ENCODE measurements around the gene ROGDI.
"Not testable (repeated sequence)": the region's sequence is repeated elsewhere in the genome, so short reads cannot be mapped to it uniquely, and the experiment has no call there.

Gene ROGDI

DNA sequence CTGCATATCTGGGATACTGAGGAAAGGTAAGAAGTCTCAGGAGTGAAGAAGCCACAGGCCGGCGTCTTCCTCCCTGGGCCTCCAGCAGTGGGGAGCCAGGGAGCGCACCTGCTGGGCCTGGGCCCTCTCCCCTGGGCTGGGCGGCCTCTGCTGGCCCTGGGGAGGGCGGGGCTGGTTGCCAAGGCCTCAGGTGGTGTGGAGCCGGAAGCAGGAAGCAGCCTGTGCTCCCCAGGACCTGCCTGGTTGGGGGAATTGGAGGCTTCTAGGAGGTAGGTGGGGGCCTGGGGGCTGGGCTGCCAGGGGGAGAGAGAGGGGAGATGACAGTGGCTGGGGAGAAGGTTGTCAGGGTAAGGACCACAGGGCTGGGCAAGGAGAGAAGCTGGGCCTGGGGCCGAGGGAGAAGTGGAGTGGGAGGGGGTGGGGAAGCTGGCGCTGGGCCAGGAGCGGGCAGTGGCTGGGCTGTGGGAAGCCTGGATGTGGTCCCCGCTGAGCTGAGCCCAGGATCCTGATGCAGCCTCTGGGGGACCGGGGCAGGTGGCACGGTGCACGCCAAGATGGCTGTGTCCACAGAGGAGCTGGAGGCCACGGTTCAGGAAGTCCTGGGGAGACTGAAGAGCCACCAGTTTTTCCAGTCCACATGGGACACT, 7.1 kb downstream of the ROGDI start, which contains the start of gene SMIM22:
Gene SMIM22, plus strand, starts transcription at position 189 of the 647 bp plus-strand sequence. Its CDS starts 366 bp downstream, at position 555.
- no peak for DNase-seq (ENCODE audit: insufficient read length, low spot score)
- no peak for FAIRE-seq

DNA sequence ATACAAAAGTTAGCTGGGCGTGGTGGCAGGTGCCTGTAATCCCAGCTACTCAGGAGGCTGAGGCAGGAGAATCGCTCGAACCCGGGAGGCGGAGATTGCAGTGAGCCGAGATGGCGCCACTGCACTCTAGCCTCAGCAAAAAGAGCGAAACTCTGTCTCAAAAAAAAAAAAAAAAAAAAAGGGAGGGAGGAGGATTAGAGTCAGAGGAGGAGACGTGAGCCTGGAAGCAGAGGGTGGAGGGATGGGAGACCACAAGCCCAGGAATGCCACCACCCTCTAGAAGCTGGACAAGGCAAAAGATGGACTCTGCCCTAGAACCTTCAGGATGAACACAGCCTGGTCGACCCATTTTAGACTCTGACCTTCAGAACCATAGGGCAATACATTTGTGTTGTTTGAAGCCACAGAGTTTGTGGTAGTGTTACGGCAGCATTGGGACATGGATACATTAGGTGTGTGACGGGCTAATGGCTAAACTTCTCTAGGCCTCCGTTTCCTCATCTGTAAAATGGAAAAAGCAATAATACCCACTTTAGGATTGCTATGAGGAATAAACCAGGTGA, 9.4 kb downstream of the ROGDI start:
- DNase-seq (ENCODE audit: insufficient read length, low spot score) (no peak), FAIRE-seq (no peak)

DNA sequence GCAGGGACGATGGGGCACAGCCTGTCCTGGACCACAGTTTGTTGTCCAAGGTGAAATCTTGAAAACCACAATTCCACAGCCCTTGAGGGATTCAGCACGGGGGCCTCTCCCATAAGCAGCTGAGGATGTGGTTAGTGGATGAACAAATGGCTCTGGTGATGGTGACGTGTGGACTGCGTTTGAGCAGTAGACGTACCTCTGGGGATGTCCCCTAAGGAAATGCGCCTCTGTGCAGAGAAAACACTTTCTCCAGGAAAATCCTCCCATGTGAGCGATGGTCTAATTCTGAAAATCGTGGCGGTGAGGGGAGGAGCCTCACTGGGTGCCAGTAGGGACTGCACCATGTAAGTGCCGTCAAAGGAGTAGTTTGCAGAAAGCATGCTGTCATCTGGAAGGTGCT, 11.6 kb downstream of the ROGDI start:
- FAIRE-seq (no peak), DNase-seq (ENCODE audit: insufficient read length, low spot score) (no peak)

GRCh38 chr16:4790261-4790660, 12.2 kb downstream of the ROGDI start:
- FAIRE-seq (no peak), DNase-seq (ENCODE audit: insufficient read length, low spot score) (no peak)

- DNase-seq (ENCODE audit: insufficient read length, low spot score) (no peak), FAIRE-seq (no peak)
These were observed 13.5 kb downstream of the ROGDI start for GRCh38 chr16:4788910-4789309.

DNA sequence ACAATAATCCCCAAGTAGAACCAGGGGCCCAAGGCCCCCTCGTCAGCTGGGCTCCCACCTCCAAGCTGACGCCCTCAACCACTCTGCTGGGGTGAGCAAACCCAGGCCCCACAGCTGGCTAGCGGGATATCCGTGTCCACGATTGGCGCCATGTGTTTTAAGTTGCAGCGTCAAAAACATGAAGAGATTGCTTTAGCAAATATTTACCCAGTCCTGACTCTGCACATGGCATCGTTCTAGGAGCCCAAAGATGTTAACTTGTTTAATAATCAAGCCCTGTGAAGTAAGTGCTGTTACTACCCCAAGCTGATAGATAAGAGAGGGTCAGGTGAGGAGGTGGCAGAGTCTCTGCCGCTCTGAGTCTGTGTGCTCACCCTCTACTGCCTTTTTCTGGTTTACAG, 13.9 kb downstream of the ROGDI start:
- DNase-seq (ENCODE audit: insufficient read length, low spot score): no peak
- FAIRE-seq: no peak

GRCh38 chr16:4787627-4788482, 14.6 kb downstream of the ROGDI start, which contains the start of gene SEPTIN12:
Gene SEPTIN12, minus strand, starts transcription at chr16:4788345. Its CDS starts 700 bp downstream, at chr16:4787645.
- no peak for FAIRE-seq
- no peak for DNase-seq (ENCODE audit: insufficient read length, low spot score)

DNA sequence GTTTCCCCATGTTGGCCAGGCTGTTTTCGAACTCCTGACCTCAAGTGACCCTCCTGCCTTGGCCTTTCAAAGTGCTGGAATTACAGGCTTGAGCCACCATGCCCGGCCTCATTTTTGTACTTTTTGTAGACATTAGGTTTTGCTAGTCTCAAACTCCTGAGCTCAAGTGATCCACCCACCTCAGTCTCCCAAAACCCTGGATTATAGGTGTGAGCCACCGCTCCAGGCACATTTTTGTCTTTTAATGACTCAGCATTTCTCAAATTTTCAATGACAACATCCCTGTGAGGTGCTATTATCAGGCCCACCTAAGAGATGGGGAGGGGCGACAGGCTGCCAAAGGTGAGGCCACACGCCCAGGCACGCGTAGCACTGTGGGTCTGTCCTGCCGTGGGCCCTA, 15.4 kb downstream of the ROGDI start:
- no peak for FAIRE-seq
- DNase-seq (ENCODE audit: insufficient read length, low spot score): no peak

DNA sequence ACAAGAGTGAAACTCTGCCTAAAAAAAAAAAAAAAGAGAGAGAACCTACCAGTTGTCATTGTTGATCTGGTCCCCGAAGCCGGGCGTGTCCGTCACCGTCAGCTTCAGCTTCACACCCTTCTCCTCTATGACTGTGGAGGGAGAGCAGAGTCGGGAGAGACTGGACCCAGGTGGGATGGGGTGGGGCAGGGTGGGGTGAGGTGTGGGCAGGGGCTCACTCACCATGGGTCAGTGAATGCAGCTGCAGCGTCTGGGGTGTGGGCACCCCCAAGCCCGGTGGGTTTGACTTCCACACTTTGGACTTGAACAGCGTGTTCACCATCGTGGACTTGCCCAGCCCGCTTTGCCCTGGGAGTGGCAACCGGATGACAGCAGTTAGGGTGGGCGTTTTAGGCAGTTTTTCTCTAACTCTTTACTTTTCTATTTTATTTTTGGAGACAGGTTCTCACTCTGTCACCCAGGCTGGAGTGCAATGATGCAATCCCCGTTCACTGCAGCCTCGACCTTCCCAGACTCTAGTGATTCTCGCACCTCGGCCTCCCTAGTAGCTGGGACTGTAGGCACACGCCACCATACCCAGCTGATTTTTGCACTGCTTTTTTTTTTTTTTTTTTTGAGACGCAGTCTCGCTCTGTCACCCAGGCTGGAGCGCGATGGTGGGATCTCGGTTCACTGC, 16.5 kb downstream of the ROGDI start:
- DNase-seq (ENCODE audit: insufficient read length, low spot score): no peak
- no peak for FAIRE-seq

DNA sequence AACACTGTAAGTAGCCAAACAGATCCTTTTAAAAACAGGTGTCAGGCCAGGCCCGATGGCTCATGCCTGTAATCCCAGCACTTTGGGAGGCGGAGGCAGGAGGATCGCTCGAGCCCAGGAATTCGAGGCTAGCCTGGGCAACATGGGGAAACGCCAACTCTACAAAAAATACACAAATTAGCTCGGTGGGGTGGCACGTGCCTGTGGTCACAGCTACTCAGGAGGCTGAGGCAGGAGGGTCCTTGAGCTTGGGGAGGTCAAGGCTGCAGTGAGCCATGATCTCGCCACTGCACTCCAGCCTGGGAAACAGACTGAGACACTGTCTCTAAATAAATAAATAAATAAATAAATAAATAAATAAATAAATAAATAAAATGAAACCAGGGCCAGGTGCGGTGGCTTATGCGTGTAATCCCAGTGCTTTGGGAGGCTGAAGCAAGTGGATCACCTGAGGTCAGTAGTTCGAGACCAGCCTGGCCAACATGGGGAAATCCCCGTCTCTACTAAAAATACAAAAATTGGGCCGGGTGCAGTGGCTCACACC, 17.9 kb downstream of the ROGDI start:
- not testable (repeated sequence) for FAIRE-seq; DNase-seq (ENCODE audit: insufficient read length, low spot score)

DNA sequence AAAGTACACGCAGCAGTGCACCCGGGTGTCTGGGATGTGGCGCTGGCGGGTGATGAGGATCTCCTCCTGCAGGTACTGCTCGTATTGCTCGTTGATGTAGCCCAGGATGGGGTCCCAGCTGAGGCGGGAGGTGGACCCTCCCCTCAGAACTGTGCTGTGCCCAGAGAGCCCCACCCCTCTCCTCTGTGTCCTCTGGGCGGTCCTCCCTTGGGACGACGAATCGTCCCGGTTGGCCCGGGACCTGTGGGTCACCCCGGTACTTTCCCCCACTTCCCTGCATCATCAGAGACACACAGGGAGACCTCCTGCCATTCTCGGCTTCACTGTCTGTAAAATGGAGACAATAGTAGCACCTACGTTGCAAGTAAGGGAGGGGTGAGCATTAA, 18.5 kb downstream of the ROGDI start:
- no peak for FAIRE-seq
- no peak for DNase-seq (ENCODE audit: insufficient read length, low spot score)

GRCh38 chr16:4783251-4783950, 19.0 kb downstream of the ROGDI start:
- DNase-seq (ENCODE audit: insufficient read length, low spot score): no peak
- no peak for FAIRE-seq

DNA sequence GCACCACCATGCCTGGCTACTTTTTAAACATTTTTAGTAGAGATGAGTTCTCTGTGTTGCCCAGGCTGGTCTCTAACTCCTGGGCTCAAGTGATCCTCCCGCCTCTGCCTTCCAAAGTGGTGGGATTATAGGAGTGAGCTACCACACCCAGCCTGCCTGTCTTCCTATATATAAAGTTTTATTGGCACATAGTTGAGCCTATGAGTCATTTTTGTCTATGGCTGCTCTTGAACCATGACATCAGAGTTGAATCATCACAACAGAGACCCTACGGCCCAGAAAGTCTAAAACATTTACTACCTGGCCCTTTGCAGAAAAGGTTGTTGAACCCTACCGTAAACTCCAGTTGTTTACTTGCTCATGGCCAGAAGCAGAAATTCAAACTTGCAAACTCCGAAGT, 22.2 kb downstream of the ROGDI start:
- no peak for FAIRE-seq
- DNase-seq (ENCODE audit: insufficient read length, low spot score): no peak

DNA sequence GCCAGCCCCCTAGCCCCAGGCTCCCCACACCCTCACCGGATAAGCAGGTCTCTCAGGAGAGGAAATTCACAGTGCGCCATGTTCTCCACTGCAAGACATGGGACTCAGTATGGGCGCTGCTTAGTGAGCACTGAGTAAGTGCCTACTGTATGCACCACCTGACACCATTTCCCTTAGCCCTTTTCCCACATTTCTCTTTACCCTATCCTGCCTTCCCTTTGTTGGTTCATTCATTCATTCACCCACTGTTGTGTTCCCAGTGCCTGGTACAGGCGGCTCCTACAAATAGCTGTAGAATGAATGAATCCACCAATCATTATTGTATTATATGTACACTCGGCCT, 24.4 kb downstream of the ROGDI start:
- FAIRE-seq: no peak

DNA sequence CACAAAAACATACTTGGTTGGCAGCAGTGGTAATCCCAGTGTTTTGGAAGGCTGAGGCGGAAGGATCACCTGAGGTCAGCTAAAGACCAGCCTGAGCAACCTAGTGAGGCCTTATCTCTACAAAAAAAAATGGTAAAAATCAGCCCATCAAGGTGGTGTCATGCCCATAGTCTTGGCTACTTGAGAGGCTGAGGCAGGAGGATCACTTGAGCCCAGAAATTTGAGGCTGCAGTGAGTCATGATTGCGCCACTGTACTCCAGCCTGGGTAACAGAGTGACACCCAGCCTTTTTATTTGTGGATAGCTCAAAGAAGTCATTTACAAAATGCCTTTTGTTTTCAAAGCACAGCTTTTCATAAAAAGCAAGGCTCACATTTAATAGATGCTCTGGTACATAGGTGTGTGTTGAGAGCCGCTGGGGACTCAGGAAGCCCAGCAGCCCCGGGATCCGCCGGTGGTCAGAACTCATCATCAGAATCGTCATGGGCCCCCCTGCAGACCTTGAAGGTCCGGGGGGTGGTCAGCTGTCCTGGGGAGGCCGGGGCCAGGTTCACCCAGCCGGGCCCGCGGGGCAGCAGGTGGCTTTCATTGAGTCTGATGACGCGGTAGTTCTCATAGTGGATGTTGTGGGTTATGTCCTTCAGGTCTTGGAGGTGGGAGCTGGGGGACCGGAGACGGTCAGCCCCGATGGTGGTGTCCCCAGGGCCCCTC, 24.9 kb downstream of the ROGDI start:
- DNase-seq (ENCODE audit: insufficient read length, low spot score) (no peak), FAIRE-seq (no peak)

More for the DNA sequence above, 24.4 kb downstream of the ROGDI start:
- DNase-seq (ENCODE audit: insufficient read length, low spot score): no peak

DNA sequence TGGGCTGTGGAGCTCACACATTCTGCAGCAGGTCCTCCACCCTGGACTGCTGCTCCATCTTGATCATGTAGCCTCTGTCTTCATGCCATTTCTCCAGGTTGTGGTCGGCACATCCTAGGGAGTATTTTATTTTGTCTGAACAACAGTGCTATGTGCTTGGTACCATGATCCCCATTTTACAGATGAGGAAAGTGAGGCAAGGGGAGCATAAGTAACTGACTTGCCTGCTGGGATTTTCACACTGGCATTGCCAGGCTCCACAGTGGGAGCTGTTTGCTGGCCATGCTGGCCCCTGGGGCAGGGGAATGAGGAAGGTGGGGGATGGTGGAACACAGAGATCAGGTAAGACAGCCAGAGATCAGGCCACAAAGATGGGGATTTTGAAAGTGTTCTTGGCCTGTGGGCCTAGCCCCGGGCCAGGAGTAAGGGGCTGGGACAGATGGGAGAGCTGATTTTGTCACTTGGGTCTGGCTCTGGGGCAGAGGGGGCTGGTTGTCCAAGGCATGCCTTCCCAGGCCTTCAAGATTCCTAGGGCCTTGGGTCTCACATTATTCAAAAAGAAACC, 26.2 kb downstream of the ROGDI start:
- DNase-seq (ENCODE audit: insufficient read length, low spot score): no peak
- FAIRE-seq: no peak

DNA sequence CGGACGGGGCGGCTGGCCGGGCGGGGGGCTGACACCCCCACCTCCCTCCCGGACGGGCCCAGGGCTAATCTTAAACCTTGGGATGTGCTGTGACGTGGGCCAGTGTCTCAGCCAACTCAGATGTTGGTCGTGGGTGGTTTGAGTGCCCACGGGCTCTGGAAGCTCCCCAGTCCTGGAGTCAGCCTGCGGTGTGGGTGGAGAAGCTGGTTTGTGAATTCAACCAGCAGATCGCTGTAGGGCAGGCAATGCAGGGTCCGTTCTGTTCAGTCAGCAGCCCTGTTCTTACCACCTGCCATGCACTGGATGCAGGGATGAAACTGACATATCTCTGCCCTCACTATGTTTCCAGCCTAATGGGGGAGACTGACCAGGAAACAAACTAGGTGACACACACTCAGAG, 27.4 kb downstream of the ROGDI start:
- DNase-seq (ENCODE audit: insufficient read length, low spot score) (no peak), FAIRE-seq (no peak)

DNA sequence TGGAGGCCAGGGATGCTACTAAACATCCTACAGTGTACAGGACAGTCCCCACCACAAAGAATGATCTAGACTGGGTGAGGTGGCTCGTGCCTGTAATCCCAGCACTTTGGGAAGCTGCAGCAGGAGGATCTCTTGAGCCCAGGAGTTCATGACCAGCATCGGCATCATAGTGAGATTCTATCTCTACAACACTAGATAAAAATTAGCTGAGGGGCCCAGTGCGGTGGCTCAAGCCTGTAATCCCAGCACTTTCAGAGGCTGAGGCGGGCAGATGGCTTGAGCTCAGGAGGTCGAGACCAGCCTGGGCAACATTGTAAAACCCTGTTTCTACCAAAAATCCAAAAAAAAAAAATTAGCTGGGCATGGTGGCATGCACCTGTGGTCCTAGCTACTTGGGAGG, 30.1 kb downstream of the ROGDI start:
- no peak for FAIRE-seq
- DNase-seq (ENCODE audit: insufficient read length, low spot score): no peak

- DNase-seq (ENCODE audit: insufficient read length, low spot score) (no peak), FAIRE-seq (no peak)
These were observed 30.8 kb downstream of the ROGDI start for GRCh38 chr16:4771646-4772045.

- no peak for FAIRE-seq
- DNase-seq (ENCODE audit: insufficient read length, low spot score): no peak
These were observed 33.2 kb downstream of the ROGDI start for GRCh38 chr16:4769306-4769638.

Data from GM19239 (cell line).